ENCODE measurements around the gene TFEB. TPM values are rescaled to one million over a fixed set of nuclear protein-coding genes. Genes with fewer than 3 reads are reported as not detected.

Gene TFEB
- total and polyA plus RNA-seq, 7 donors = 16.1 to 65.2 (median 40.9) TPM

DNA sequence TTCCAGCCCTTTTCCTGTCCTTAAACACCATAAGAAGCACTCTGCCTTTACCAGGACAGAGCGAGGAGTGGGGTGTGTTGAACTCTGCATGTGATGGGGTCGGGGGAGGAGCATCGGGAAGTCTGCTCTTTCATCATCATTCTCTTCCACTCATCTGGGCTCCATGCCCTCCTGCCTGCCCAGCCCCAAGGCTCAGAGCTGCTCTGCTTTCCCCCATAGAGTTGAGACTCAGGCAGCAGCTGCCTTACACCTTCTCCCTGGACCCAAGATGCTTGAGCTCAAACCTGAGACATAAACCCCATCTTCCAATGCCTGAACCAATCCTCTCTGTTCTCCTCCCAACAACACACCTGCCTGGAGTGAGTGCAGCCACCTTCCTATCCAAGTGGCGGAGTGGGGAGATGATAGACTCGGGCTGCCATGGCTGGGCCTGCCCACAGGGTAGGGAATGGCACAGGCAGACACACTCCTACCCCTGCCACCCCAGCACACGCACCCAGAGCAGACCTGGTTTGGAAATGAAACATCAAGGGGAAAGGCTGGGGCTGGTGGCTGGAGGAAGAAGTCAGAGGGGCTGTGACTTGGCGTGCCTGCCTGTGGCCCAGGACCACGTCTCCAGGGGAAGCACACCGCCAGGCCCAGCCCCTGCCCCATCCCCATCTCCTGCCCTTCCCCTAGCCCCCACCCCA is 28.4 kb downstream of the TFEB start:
- no peaks in the 10 kb centered on the region for H3K27me3 ChIP-seq (ENCODE audit: insufficient read depth in 3 of 3, low read length in 2 of 3)
- no peaks in the 10 kb centered on the region for H3K36me3 ChIP-seq (ENCODE audit: insufficient read depth in 1 of 2, low read depth in 1 of 2)
- intact Hi-C loops (cut with DNase I) = loop anchor here (2.0 to 10.0 kb wide), 2 partner anchors 24 to 68 kb away; partner anchors contain the start of gene FRS3 (in 1 of the 2)
- peak; percentile 61 to 81 for DNase-seq
- no peaks in the 10 kb centered on the region for H3K9me3 ChIP-seq
- TF ChIP-seq, protein P1, sequence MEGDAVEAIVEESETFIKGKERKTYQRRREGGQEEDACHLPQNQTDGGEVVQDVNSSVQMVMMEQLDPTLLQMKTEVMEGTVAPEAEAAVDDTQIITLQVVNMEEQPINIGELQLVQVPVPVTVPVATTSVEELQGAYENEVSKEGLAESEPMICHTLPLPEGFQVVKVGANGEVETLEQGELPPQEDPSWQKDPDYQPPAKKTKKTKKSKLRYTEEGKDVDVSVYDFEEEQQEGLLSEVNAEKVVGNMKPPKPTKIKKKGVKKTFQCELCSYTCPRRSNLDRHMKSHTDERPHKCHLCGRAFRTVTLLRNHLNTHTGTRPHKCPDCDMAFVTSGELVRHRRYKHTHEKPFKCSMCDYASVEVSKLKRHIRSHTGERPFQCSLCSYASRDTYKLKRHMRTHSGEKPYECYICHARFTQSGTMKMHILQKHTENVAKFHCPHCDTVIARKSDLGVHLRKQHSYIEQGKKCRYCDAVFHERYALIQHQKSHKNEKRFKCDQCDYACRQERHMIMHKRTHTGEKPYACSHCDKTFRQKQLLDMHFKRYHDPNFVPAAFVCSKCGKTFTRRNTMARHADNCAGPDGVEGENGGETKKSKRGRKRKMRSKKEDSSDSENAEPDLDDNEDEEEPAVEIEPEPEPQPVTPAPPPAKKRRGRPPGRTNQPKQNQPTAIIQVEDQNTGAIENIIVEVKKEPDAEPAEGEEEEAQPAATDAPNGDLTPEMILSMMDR (IDR thresholded peaks at IDR 0.05) = no peak
- H3K4me3 ChIP-seq = peak overlapping the region; percentile 7
- H3K27ac ChIP-seq = peak overlapping the region; percentile 85
- peaks cover 89% of the 10 kb centered on the region for H3K4me1 ChIP-seq
- peak; percentile 24 to 67 (median 43) for ATAC-seq
- 64 to 73% (median 67%) methylated on average over 8 to 9 of the region's 9 CpGs for WGBS, 3 donors

DNA sequence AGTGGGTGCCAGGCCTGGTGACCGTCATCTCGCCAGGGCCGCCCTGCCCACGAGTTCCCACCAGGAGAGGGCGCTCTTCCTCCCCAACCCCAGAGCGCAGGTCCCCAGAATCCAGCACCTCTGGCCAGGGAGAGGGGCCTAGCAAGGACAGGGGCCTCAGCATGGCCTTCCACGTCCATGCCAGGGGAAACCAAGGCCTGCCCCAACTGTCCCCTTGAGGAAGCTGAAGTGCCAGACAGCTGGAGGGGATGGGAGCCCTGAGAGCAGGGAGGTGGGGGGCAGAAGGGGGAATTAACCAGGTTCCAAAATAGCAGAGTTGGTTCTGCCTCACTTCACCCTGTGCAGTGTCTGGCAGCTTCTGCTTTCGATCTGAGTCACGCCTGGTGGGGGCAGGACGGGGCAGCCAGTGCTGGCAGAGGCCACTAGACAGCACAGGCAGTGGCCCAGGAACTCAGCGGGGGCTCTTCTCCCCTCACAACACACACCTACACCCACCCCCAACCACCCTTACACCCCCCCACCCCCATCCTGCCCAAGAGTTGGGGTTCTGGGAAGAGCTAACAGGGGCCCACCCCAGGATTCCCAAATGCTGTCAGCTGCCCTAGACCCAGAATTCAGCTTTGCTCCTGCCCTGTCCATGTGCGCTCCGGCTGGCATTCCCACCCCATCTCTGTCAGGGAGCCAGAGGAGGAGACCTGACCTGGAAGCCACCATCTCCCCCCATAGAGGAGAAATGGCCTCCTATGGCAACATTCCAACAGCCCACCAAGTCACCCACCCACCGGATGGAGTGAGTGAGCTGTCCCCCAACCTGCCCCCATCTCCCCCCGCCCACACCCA is 29.2 kb downstream of the TFEB start:
- Histone ChIP-seq H3K4me3 (peak overlapping the region; percentile 37), H3K27ac (peak overlapping the region; percentile 85), H3K36me3 (ENCODE audit: insufficient read depth in 1 of 2, low read depth in 1 of 2) (no peaks in the 10 kb centered on the region), H3K9me3 (no peaks in the 10 kb centered on the region), H3K4me1 (peaks cover 89% of the 10 kb centered on the region), H3K27me3 (ENCODE audit: insufficient read depth in 3 of 3, low read length in 2 of 3) (no peaks in the 10 kb centered on the region)
- intact Hi-C loops (cut with DNase I) = loop anchor here (2.0 to 10.0 kb wide), 2 partner anchors 25 to 69 kb away; partner anchors contain the start of gene FRS3 (in 1 of the 2)
- TF ChIP-seq, protein P1 (IDR thresholded peaks at IDR 0.05) = peak; percentile 83
- ATAC-seq (peak; percentile 88 to 91 (median 90)), DNase-seq (peak; percentile 87 to 95)
- 26 to 28% (median 28%) methylated on average over 13 to 15 of the region's 15 CpGs for WGBS, 3 donors

DNA sequence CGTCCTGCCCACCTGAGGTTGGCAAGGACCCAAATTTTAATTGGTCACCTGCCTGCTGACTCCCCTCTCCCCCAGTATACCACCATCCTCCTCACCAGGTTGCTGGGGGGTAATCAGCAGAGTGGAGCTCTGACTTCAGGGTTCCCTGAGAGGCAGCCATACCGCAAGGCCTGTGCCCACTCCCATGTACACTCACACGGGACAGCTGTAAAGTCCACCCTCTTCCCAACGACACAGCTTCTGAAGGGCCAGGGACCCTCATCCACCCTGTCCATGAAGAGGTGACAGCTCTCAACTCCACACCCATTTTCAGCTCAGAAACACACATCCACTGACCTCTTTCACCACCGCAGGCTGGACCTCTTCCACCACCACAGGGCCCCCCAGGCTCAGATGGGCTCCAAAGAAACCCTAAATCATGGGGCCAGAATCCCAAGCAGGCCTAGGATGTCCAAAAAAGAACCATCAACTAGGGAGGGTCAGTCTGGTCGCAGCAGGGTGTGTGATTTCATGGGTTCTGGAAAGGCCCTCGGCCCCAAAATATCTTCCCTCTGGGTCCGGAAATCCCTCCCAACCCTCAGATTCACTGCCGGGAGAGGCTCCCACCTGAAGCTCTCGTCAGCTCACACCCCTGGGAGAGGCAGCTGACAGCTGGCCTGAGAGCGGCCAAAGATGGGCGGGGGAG is 30.0 kb downstream of the TFEB start:
- TF ChIP-seq, protein P1 (IDR thresholded peaks at IDR 0.05) = no peak
- WGBS, 3 donors = 31 to 42% (median 32%) methylated on average over 12 of the region's 12 CpGs
- ATAC-seq (no peak), DNase-seq (peak in 1 of 2 donors; percentile 40)
- H3K36me3 ChIP-seq (ENCODE audit: insufficient read depth in 1 of 2, low read depth in 1 of 2) = no peaks in the 10 kb centered on the region
- H3K9me3 ChIP-seq = no peaks in the 10 kb centered on the region
- H3K27me3 ChIP-seq (ENCODE audit: insufficient read depth in 3 of 3, low read length in 2 of 3) = no peaks in the 10 kb centered on the region
- peak overlapping the region; percentile 37 for H3K4me3 ChIP-seq
- H3K4me1 ChIP-seq = peaks cover 89% of the 10 kb centered on the region
- peak overlapping the region; percentile 85 for H3K27ac ChIP-seq
- intact Hi-C loops (cut with DNase I) = loop anchor here in 1 of 2 donors (10.0 kb wide), 1 partner anchor 69 kb away; the partner anchor contains the start of gene FRS3

DNA sequence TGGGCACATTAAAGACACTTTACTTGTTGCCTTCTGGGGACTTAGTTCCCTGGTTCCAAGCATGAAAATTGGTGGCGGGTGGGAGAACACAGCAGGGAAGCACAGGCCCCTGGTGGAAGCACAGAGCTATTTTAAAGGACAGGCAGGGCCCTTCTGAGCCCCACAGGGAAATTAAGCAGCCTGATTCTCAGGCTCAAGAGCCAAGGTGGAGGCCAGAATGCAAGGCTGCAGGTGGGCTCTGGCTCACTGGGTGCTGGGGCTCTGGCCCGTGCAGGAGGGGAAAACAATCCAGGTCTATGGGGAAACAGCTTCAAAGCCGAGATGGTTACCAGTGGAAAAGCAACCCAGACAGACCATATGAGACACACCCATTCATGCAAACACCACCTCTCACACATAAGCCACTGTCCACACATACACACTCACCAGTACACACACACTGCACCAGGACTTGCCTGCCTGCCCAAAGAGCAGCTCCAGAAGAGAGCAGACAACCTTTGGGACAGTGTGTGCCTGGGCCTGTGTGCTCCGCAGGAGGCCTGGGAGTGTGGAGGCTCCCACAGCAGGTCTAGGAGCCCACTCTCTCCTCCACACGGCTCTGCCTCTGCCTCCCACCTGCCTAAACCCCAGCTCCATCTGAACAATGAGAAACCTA is 30.6 kb downstream of the TFEB start:
- Histone ChIP-seq H3K4me3 (peak overlapping the region; percentile 37), H3K4me1 (peaks cover 83% of the 10 kb centered on the region), H3K27me3 (ENCODE audit: insufficient read depth in 3 of 3, low read length in 2 of 3) (no peaks in the 10 kb centered on the region), H3K27ac (peak overlapping the region; percentile 85), H3K9me3 (no peaks in the 10 kb centered on the region), H3K36me3 (ENCODE audit: insufficient read depth in 1 of 2, low read depth in 1 of 2) (no peaks in the 10 kb centered on the region)
- intact Hi-C loops (cut with DNase I) = loop anchor here in 1 of 2 donors (10.0 kb wide), 1 partner anchor 70 kb away; the partner anchor contains the start of gene FRS3
- 81 to 94% (median 86%) methylated on average over 5 of the region's 5 CpGs for WGBS, 3 donors
- no peak for ATAC-seq
- DNase-seq = peak in 1 of 2 donors; percentile 14
- TF ChIP-seq, protein P1 (IDR thresholded peaks at IDR 0.05) = no peak

Data from psoas muscle (tissue), 8 donors.